Activated T-cell treated with anti-CD3 and anti-CD28 coated beads, Interleukin-2, amount 50 U/mL, for 72 hours (primary cell): Measurements from ENCODE around the gene AOPEP. TPM values are rescaled to one million over a fixed set of nuclear protein-coding genes. Genes with fewer than 3 reads are reported as not detected.
"Not testable (repeated sequence)": the region's sequence is repeated elsewhere in the genome, so short reads cannot be mapped to it uniquely, and the experiment has no call there.

ENCODE experiments used
- ATAC-seq, 2 donors: fragments of 150-1000 bp; cut with Tn5 transposase; replicated peaks in 1 of 2; 2 replicates each; pipeline ENCODE4 v1.10.0; 2021; ENCODE audit warnings: moderate library complexity in 2 of 2, mild to moderate bottlenecking in 1 of 2
- DNase-seq, 2 donors: peaks; one replicate each; pipeline ENCODE4 v3.0.0; 2021 to 2022; ENCODE audit warnings: mixed read lengths in 1 of 2
- H3K27ac Mint-ChIP-seq: one replicate; pipeline ENCODE4 v1.8.0; 2022; ENCODE audit warnings: mild to moderate bottlenecking, moderate library complexity, mixed read lengths
- H3K27me3 Mint-ChIP-seq: one replicate; pipeline ENCODE4 v1.8.0; 2022; ENCODE audit warnings: low read depth, mixed read lengths
- H3K36me3 Mint-ChIP-seq, 2 donors: one replicate each; pipeline ENCODE4 v1.8.0; 2022; ENCODE audit warnings: mixed read lengths in 2 of 2, mild to moderate bottlenecking in 1 of 2; ENCODE audit not compliant: insufficient read depth in 2 of 2
- H3K4me1 Mint-ChIP-seq: one replicate; pipeline ENCODE4 v1.8.0; 2022; ENCODE audit warnings: low read depth, mixed read lengths
- H3K4me3 Mint-ChIP-seq, 2 donors: one replicate each; pipeline ENCODE4 v1.8.0; 2022; ENCODE audit warnings: mild to moderate bottlenecking in 2 of 2, mixed read lengths in 2 of 2, moderate library complexity in 2 of 2
- H3K9me3 Mint-ChIP-seq, 2 donors: one replicate each; pipeline ENCODE4 v1.8.0; 2022; ENCODE audit warnings: mixed read lengths in 2 of 2
- total RNA-seq, 2 donors: library from RNA; stranded (reverse); gene quantifications; one replicate each; pipeline ENCODE4 v1.2.3, GENCODE V29; 2022

The AOPEP gene
- total RNA-seq, 2 donors from 2014 or later, result 9.0 to 13.2 TPM

DNA sequence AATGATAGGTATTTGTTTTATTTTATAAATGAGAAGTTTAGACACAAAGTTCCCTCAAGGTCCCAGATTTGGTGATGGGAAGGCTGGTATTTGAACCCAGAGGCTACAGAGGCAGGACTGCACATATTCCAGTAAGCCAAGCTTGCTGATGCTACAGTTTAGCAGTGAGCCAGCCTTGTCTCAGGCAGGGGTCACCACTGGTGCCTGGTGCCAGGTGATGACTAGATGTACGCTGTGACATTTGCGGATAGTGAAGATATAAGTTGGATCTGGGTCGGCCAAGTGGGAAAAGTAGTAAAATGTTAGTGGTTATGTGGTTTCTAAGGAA lies 143.9 kb downstream of the AOPEP start:
- no peak overlapping the region for H3K4me3 Mint-ChIP-seq
- peaks cover 46% of the 10 kb centered on the region for H3K4me1 Mint-ChIP-seq
- peaks cover 9% of the 10 kb centered on the region for H3K27me3 Mint-ChIP-seq
- ATAC-seq (no peak), DNase-seq (no peak)
- H3K27ac Mint-ChIP-seq, result peak overlapping the region; percentile 77
- no peaks in the 10 kb centered on the region for H3K9me3 Mint-ChIP-seq
- peaks cover 0 to 3% of the 10 kb centered on the region in 2 donors for H3K36me3 Mint-ChIP-seq

DNA sequence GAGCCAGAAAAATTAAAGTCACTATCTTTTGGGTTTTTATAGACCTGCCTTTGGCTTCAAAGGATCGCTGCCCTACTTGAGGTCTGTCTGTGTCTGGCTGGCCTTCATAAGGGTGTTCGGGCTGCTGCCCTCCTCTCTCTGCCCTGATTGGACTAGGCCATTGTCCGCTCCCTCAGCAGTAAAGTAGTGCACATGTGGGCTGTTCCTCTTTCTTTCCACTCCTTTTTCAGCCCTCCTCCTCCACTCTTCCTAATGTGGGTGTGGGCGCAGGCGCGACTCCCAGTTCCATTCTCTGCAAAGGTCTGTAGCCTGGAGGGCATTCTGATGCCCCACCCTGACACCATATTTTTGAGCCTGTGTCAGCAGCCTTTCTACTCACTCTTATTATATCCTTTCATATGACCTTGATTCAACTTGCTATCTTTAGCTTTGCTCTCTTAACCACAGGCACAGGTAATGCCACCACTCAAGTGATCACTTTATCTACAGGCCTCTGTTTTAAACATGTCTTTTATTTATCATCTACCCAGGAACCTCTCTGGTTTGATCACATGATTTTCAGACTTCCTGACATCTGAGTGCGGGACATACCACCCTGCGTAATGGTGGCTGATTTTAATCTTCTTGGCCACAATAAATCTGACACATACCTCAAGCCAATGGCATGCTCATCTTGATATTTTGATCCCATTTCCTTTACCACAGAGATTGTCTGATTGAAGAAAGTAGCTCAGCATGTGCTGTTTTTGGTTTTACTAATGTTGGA lies 144.5 kb downstream of the AOPEP start:
- H3K27me3 Mint-ChIP-seq, result peaks cover 9% of the 10 kb centered on the region
- H3K36me3 Mint-ChIP-seq, result peaks cover 0 to 6% of the 10 kb centered on the region in 2 donors
- no peaks in the 10 kb centered on the region for H3K9me3 Mint-ChIP-seq
- peak overlapping the region; percentile 44 to 46 for H3K4me3 Mint-ChIP-seq
- DNase-seq (peak; percentile 34 to 49), ATAC-seq (peak; percentile 64 to 73)
- H3K27ac Mint-ChIP-seq, result peak overlapping the region; percentile 62
- H3K4me1 Mint-ChIP-seq, result peaks cover 52% of the 10 kb centered on the region

DNA sequence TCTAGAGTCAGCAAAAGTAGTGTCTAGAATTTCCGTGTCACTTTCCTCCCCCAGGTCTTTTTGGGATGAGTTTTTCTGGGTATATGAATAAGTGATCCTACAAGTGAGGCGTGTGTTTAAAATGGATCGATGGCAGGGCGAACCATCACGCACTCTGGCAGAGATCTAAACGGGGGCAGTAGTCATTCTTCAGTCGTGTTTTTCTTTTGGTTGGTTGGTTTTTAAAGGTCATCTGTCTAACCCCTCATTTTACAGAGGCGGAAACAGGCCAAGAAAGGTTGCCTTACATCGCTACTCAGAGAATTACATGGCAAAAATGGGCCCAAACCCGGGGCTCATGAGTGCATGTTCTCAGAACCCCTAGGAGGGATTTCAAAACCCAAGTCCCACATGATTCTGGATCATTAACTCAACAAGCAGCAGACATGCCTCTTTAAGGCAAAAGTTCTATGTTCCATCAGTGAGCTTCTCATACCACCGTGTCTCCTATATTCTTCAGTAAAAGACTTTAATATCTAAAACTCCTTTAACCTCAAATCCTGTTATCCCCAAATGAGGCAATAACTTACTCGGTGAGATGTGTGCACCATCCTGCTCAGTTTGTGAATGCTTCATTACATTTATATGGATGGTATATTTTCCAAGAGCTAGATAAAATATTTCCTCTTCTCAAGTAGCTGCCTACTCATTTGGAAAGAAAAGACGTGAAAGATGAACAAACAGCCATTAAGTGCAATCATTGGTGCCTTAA lies 145.8 kb downstream of the AOPEP start:
- H3K9me3 Mint-ChIP-seq, result no peaks in the 10 kb centered on the region
- peaks cover 9% of the 10 kb centered on the region for H3K27me3 Mint-ChIP-seq
- H3K27ac Mint-ChIP-seq, result no peak overlapping the region
- DNase-seq, result no peak
- peaks cover 53% of the 10 kb centered on the region for H3K4me1 Mint-ChIP-seq
- no peak overlapping the region for H3K4me3 Mint-ChIP-seq
- peaks cover 0 to 7% of the 10 kb centered on the region in 2 donors for H3K36me3 Mint-ChIP-seq
- ATAC-seq, result no peak

DNA sequence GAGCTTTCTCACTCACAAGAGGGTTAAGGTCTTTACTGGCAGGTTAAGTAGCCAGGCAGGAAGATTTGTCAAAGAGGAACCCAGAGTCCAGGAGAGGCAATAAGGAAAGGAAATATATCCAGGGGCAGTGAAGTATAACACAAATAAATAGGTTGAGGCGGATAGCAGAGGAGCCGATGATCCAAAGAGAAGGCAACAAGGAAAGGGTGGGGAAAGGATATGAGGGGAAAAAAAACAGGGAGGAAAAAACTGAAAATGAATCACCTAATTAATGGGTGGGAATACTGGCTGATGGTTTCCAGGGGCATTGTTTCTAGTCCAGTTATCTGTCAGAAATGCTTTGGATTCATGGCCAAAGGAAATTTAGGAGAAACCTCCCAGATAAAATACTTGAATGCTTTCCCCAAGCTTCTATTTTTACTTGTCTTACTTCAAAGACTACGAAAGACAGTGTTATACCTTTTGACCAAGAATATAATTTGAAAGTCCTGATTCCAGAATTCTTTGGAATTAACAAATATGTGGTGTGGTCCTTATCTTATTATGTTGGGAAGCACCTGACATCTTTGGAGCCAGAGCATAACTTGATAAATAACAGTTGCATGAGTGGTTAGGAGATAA lies 146.5 kb downstream of the AOPEP start:
- no peak overlapping the region for H3K27ac Mint-ChIP-seq
- DNase-seq (no peak), ATAC-seq (no peak)
- H3K4me3 Mint-ChIP-seq, result no peak overlapping the region
- peaks cover 53% of the 10 kb centered on the region for H3K4me1 Mint-ChIP-seq
- H3K27me3 Mint-ChIP-seq, result peaks cover 9% of the 10 kb centered on the region
- peaks cover 0 to 7% of the 10 kb centered on the region in 2 donors for H3K36me3 Mint-ChIP-seq
- no peaks in the 10 kb centered on the region for H3K9me3 Mint-ChIP-seq

DNA sequence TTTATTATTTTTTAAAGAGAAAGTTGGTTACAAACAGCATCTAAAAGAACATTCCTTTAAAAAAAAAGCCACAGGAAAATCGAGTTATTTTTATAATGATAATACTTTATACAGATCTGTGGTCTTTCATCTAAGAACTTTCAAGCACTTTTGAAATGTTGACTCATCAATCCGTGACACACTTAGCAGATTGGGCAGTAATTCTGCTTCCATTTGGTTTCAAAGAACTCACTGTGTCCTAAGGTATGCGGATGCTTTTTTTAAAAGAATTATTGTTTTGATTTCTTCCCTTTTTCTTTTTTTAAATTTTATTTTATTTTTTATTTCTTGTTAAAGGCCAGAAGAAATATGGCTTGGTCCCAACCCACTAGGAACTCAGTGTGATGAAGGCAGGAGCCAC lies 147.8 kb downstream of the AOPEP start:
- Mint-ChIP-seq H3K4me1 (peaks cover 63% of the 10 kb centered on the region), H3K9me3 (no peaks in the 10 kb centered on the region), H3K27ac (no peak overlapping the region), H3K36me3 (peaks cover 0 to 7% of the 10 kb centered on the region in 2 donors), H3K27me3 (peaks cover 9% of the 10 kb centered on the region), H3K4me3 (no peak overlapping the region)
- ATAC-seq (no peak), DNase-seq (no peak)

GRCh38 chr9:94875300-94876020 lies 149.0 kb downstream of the AOPEP start:
- DNase-seq (peak in 1 of 2 donors; percentile 14), ATAC-seq (peak; percentile 58 to 76)
- Mint-ChIP-seq H3K36me3 (peaks cover 0 to 7% of the 10 kb centered on the region in 2 donors), H3K27me3 (peaks cover 9% of the 10 kb centered on the region), H3K27ac (peak overlapping the region; percentile 2), H3K4me1 (peaks cover 55% of the 10 kb centered on the region), H3K4me3 (peak overlapping the region in 1 of 2 donors; percentile 3), H3K9me3 (no peaks in the 10 kb centered on the region)

DNA sequence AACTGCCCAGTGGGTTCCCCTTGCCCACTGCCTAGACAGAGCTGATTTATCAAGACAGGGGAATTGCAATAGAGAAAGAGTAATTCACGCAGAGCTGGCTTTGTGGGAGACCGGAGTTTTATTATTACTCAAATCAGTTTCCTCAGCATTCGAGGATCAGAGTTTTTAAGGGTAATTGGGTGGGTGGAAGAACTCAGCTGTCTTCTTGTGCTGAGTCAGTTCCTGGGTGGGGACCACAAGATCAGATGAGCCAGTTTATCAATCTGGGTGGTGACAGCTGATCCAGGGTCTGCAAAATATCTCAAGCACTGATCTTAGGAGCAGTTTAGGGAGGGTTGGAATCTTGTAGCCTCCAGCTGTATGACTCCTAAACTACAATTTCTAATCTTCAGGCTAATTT lies 152.3 kb downstream of the AOPEP start:
- H3K9me3 Mint-ChIP-seq, H3K27ac Mint-ChIP-seq, H3K36me3 Mint-ChIP-seq: not testable (repeated sequence)
- Mint-ChIP-seq H3K27me3 (peaks cover 13% of the 10 kb centered on the region), H3K4me3 (peak overlapping the region in 1 of 2 donors; percentile 80), H3K4me1 (peaks cover 25% of the 10 kb centered on the region)
- peak; percentile 63 to 76 for ATAC-seq
- peak; percentile 29 to 48 for DNase-seq

DNA sequence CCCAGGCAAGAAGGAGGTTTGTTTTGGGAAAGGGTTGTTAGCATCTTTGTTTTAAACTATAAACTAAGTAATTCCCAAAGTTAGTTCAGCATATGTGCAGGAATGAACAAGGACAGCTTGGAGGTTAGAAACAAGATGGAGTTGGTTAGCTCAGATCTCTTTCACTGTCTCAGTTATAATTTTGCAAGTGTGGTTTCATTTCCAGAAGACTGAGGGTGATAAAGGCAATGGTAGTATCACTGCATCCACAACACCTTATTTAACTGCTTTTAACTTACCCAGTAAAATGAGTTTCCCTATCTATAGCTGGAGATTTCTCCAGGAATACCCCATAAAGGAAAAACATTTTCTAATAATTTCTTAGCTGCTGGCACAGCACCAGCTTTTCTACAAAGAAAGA lies 152.7 kb downstream of the AOPEP start:
- ATAC-seq (no peak), DNase-seq (no peak)
- H3K4me1 Mint-ChIP-seq, result peaks cover 25% of the 10 kb centered on the region
- H3K9me3 Mint-ChIP-seq, result no peaks in the 10 kb centered on the region
- H3K27ac Mint-ChIP-seq, result no peak overlapping the region
- peak overlapping the region in 1 of 2 donors; percentile 80 for H3K4me3 Mint-ChIP-seq
- peaks cover 0 to 4% of the 10 kb centered on the region in 2 donors for H3K36me3 Mint-ChIP-seq
- H3K27me3 Mint-ChIP-seq, result peaks cover 13% of the 10 kb centered on the region

DNA sequence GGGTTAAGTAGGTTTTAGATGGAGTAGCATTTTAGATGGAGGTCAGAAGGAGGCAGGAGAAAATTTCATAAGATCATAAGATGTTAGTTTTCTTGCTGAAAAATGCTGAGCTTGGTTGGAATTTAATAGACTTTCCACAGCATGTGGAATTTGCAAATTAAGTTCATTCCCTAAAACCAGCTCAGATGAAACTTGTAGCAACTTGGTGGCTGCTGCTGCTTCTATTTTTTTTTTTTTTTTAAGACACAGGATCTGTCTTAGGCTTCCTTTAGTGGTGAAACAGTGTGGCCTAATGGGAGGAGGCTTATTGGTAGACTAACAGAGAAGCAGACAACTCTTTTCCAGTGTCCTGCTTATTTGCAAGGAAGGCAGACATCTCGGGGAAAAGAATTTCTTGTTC lies 154.5 kb downstream of the AOPEP start:
- Mint-ChIP-seq H3K27me3 (peaks cover 13% of the 10 kb centered on the region), H3K27ac (no peak overlapping the region), H3K36me3 (peaks cover 0 to under 1% of the 10 kb centered on the region in 2 donors), H3K4me3 (no peak overlapping the region), H3K9me3 (no peaks in the 10 kb centered on the region), H3K4me1 (peaks cover 16% of the 10 kb centered on the region)
- DNase-seq (no peak), ATAC-seq (no peak)

DNA sequence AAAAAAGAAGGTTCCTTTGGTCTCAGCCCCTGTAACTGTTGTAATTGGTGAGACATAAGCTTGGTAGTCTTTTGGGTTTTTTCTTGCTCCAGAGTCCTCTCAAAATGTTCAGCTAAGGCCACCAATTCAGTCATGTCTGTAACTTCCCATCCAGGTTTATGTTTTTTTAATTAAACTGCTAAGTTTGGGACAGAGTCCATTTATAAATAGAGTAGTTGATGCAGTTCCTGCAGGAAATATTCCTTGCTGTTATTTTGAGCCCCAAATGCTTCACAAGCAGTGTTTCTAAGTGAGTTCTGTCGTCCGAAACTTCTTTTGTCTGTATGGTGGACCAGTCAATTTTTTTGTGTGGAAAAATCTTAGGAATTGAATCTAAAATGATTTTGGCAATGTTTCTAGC lies 155.0 kb downstream of the AOPEP start:
- H3K4me3 Mint-ChIP-seq, result no peak overlapping the region
- no peak overlapping the region for H3K27ac Mint-ChIP-seq
- no peak for DNase-seq
- H3K4me1 Mint-ChIP-seq, result peaks cover 15% of the 10 kb centered on the region
- no peaks in the 10 kb centered on the region for H3K36me3 Mint-ChIP-seq
- peaks cover 13% of the 10 kb centered on the region for H3K27me3 Mint-ChIP-seq
- no peak for ATAC-seq
- no peaks in the 10 kb centered on the region for H3K9me3 Mint-ChIP-seq

DNA sequence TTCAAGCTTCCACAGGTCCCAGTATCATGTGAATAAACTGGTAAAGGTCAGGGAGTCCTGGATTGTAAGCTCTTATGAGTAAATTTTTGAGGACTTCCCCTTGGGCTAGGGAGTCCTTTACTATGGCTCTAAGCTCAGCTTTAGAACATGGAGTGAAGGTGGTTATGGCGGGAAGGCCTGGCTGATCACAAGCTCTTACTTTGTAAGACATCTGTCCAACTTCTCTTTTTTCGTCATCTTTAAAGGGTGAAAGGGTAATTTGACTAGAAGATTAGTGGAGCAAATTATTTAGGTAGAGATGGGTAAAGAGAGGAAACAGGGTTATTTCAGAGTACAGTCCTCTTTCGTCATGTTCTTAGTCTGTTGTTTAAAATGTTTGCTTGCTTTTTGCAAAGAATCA lies 155.4 kb downstream of the AOPEP start:
- Mint-ChIP-seq H3K36me3 (no peaks in the 10 kb centered on the region), H3K27me3 (peaks cover 13% of the 10 kb centered on the region), H3K4me1 (peaks cover 15% of the 10 kb centered on the region), H3K4me3 (no peak overlapping the region), H3K27ac (no peak overlapping the region), H3K9me3 (no peaks in the 10 kb centered on the region)
- ATAC-seq, result no peak
- DNase-seq, result no peak

DNA sequence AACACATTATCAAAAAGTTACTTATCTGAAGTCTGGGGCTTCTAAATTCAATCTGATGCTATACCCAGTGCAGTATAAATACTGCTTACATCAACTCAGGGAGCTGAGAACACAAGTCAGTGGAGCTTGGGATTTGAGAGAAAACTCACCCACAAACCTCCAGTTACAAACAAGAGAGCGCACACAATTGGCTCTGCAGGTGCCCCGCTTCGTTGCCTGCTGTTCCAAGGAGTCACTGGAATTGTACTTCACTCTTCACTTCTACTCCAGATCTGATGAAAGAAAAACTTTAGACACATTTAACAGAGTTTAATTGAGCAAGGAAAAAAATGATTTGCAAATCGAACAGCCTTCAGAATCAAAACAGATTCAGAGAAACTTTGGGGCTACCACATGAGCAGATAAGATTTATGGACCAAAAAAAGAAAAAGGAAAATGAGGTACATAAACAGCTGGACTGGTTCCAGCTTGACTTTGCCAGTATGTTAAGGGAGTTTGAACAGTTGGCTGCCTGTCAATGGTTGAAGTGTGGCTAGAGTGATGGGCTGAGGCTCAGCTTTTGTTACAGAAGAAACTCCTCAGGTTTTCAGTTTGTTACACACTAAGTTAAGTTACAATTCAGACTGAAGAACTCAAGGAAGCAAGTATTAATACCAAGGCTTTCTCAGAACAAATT lies 156.6 kb downstream of the AOPEP start:
- DNase-seq (no peak), ATAC-seq (no peak)
- peaks cover 14% of the 10 kb centered on the region for H3K4me1 Mint-ChIP-seq
- H3K27ac Mint-ChIP-seq, result no peak overlapping the region
- H3K9me3 Mint-ChIP-seq, result no peaks in the 10 kb centered on the region
- no peaks in the 10 kb centered on the region for H3K36me3 Mint-ChIP-seq
- peaks cover 13% of the 10 kb centered on the region for H3K27me3 Mint-ChIP-seq
- no peak overlapping the region for H3K4me3 Mint-ChIP-seq
